Measurements from ENCODE around the gene SLC6A13. TPM values are rescaled to one million over a fixed set of nuclear protein-coding genes. Genes with fewer than 3 reads are reported as not detected.

The SLC6A13 gene
- total RNA-seq, result 0.48 TPM in 1 of 2 replicates, not detected in the other

GRCh38 chr12:262817-263216, at the start of gene SLC6A13:
SLC6A13 (minus strand) TSS chr12:262836; CDS start chr12:260052, 2,784 bp downstream.

GRCh38 chr12:214003-214741, 48.5 kb downstream of the SLC6A13 start, which contains the start of gene SLC6A12:
SLC6A12 (minus strand) TSS chr12:214157; CDS start chr12:209986, 4,171 bp downstream.

Other genes with a start within 250 kb of the SLC6A13 start
- gene IQSEC3, start 196.1 kb downstream of the SLC6A13 start, total RNA-seq, result not detected in 2 replicates
- gene SLC6A12, start 48.7 kb downstream of the SLC6A13 start, total RNA-seq, result 0.48 TPM in 1 of 2 replicates, not detected in the other
- gene KDM5A, start 126.5 kb upstream of the SLC6A13 start, total RNA-seq, result 32.6 and 42.9 TPM in 2 replicates
- 1.3 and 3.4 TPM in 2 replicates for gene CCDC77, start 138.8 kb upstream of the SLC6A13 start, total RNA-seq
- 5.5 and 10.6 TPM in 2 replicates for gene B4GALNT3, start 197.1 kb upstream of the SLC6A13 start, total RNA-seq